ENCODE data around the gene RNASEH2A.
"Not testable (repeated sequence)": the region's sequence is repeated elsewhere in the genome, so short reads cannot be mapped to it uniquely, and the experiment has no call there.

Gene RNASEH2A

DNA sequence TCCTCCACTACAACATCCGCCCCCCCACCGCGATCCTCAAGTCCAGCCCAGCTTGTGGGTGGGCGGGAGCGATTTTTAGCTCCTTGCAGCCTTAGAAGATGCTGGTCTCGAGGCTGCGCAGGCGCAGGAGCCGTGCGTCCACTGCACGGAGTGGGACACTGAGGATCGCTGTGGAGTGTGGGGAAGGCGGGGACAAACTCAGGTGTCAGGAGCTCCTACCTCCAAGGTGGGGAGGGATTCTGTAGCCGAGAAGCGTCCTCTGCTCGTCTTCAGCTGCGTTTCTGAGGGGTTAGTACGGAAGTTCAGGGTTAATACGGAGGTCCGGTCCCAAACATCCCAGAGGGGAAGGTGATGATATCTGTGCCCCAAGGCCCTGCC lies 28.2 kb downstream of the RNASEH2A start, which contains the start of gene RTBDN:
RTBDN (minus strand) TSS at position 14 of the 378 bp plus-strand sequence. CDS start 4,600 bp downstream, outside the sequence.
- DNase-seq (ENCODE audit: low read depth): no peak

DNA sequence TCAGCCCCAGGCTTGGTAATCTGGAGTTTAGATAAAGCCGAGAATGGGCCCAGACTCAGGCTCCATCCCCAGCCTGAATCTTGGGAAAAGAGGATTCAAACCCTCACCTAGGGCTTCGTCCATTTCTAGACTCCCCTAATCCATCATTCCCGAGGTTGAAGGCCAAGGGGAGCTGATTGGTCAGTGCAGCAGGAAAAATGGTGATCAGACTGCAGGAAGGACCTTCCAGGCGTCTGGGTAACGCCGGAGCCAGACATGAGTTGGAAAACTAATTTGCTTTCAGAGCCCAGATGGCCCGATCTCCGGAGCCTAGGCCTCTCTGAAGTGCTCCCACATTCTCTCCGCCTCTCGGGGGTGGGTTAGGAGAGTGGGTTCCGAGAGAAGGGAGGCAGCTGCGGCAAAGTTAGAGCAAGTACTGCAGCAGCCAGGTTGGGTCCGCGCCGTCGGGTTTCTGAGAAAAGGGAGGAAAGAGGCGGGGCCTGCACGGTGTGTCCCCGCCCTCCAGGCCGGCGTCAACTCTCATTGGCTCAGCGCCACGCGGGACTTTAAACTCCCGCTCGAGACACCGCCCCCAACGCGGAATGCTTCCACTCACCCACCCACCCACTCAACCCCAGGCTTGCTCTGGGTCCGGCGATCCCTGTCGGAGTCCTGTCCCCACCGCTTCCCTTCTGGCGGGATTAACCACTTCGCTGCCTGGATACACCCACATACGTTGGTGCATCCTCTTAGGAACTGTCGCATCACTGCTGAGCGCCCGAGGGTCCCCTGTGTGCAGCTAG lies 28.8 kb downstream of the RNASEH2A start:
- no peak for DNase-seq (ENCODE audit: low read depth)

DNA sequence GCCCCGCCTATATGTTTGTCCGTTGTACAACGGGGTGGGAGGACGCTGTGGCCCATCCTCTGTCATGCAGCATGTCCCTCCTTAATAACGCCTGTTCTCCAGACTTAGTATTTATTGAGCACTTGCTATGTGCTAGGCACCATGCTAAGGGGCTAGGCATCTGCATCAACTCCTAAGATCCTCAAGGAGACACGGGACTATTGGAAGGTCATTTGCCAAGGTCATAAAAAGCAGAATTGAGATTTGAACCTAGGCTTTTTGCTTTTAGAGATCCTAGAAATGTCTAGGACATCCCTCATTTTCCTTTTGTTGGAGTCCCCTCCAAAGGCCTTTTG lies 30.1 kb downstream of the RNASEH2A start:
- DNase-seq (ENCODE audit: low read depth): no peak

DNA sequence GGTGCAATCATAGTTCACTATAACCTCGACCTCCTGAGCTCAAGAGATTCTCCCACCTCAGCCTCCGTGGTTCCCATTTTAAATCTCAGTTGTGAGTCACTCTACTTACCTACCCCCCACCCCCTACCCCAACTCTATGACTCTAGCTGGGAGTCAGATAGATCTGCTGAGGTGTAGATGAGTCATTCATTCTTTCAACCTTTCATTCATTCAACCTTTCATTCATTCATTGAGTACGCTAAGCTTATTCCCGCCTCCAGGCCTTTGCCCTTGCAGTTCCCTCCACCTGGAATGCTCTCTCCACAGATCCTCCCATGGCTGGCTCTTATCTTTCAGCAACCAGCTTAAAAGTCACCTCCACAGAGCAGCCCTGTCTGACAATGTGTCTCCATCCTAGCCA lies 30.8 kb downstream of the RNASEH2A start:
- DNase-seq (ENCODE audit: low read depth): no peak

DNA sequence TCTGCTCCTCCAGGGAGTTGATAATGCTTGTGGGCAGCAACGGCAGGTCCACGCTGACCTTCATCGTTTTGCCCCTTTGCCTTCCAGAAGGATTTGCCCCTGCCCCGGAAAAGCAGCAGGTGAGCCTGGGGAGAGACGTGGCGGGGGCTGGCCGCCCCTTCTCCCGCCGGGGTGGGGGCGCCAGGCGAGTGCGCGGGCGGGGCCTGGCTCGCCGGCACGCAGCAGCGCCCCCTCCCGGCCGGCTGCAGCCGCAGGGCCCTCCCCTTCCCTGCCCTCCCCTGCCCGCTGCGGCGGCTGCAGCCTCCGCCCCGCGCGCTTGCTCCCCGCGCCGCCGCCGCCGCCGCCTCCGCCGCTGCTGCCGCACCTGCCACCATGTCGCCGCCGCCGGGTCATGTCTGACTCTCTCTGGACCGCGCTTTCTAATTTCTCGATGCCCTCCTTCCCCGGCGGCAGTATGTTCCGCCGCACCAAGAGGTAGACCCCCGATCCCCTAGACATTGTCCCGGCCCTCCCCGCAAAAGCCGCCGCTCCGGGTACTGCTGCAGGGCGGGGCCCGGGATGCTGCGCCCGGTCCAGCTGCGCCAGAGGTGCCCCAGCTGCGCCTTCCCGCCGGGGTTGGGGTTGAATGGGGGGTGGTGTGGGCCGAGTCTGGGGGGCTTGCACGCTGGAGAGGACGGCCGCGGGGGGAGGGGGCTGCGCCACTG lies 31.9 kb downstream of the RNASEH2A start, which contains the start of gene MAST1:
MAST1 (plus strand) TSS at position 334 of the 704 bp plus-strand sequence; CDS start at position 392, 58 bp downstream.
- no peak for DNase-seq (ENCODE audit: low read depth)

DNA sequence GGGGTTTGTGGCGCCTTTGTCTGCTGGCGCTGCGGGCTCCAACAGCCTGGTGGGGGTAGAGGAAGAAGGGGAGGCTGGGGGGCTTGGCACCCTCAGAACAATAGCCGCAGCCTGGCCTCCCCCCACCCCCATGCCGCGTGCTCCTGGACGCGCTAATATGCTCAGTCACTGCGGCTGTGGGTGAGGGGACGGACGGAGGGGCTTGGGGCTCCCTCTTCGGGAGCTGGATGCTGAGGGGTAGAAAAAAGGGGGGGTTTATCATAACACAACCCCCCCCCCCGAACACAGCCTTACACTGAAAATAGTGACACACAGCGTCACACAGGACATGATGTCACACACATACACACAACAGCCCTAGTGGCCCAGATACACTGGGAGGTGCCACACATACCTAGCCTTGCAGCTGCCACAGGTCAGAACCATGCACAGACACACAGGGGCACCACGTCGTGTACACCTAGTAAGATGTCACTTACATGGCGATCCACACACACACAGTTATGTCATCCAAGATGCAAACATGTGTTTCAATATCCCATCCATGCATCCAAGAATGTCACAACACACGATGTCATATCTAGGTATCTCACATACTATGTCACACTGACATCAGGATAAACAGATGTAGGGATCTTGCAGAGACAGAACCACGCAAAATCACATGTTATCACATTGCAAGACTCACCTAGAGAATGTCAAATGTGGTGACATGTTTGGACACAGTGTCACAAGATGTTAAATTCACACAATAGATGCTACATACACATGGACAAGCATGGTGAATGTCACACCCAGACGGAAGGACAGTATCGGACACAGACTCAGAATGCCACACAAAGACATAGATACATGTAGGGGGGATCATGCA lies 32.7 kb downstream of the RNASEH2A start:
- DNase-seq (ENCODE audit: low read depth): no peak

DNA sequence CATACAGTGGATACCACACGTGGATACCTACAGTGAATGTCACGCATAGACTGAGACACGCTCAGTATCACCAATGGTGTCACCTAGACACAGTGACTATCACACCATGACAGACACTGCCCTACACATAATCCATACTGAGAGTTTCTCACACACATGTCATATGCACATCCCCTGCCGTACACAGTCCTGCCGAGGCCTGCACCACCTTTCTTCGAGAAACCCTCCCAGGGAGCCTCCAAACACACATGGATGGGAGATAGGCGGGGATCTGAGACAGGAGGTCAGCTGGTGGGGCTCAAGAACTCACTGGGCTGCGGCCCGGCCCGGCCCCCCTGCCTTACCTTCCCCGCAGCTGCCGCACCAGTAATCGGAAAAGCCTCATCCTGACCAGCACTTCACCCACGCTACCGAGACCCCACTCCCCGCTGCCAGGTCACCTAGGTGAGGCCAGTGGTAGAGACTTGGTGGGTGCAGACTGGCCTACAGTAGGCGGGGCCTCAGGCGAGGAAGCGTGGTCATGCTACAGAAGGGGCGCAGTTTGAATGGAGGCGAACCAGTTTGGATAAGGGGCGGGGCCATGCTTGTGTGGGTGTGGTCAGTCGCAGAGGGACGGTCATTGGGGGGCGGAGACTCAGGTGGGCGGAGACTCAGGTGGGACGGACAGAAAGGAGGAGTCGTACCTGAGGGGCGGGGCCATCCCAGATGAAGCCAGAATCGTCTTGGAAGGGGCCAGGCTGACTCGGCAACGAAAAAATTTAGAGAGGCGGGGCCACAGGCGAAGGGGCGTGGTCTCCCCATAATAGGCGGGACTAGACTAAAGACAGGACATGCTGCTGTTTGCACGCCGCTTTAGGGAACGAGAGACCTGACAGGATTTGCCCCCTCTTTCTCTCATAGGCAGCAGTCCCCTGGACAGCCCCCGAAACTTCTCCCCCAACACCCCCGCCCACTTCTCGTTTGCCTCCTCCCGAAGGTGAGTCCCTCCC lies 34.0 kb downstream of the RNASEH2A start:
- no peak for DNase-seq (ENCODE audit: low read depth)

DNA sequence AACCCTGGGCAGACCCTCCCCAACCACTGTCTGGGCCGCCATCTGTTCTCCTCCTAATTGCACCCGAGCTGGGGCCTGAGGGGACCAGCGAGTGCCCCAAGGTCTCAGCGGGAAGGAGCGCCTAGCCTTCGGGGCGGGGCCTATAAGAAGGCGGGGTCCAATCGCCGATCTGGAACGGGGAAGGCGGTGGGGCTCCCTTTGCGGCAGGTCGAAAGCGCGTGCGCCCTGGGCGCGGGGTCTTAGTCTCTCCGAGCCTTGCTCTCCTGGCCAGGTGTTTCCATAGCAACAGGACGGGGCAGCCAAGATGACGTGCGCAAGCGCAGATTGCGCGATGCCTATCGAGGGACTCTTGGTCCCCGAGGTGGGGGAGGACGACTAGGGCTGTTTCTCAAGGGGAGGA lies 34.7 kb downstream of the RNASEH2A start:
- DNase-seq (ENCODE audit: low read depth): no peak

DNA sequence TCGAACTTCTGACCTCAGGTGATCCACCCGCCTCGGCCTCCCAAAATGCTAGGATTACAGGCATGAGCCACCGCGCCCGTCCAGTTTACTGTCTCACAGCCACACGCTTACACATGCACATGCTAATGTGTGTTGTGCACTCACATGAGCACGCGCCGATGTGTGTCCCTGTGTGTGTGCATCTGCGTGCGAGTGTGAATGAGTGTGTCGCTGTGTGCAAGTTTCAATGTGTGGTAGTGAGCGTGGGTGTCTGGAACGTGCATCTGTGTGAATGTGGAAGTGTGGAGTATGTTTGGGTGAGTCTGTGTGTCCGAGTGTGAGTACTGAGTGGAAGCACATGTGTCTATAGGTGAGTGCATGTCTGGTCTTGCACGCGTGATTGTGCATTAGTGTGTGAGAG lies 36.1 kb downstream of the RNASEH2A start:
- no peak for DNase-seq (ENCODE audit: low read depth)

DNA sequence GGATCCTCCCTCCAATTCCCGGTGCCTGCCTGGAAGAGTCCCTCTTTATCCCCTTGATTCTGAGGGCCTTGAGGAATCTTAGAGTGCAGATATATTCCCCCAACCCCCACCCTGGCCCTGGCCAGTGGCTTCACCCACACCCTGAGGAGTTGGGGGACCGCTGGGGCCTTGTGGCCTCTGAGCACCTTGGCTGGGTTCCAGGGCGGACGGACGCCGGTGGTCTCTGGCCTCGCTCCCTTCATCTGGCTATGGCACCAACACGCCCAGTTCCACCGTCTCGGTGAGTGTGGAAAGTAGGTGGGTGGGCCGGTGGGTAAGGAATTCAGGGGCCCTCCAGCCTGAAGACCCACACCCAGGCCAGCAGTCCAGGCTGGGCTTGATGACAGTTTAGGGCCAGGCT lies 36.9 kb downstream of the RNASEH2A start:
- no peak for DNase-seq (ENCODE audit: low read depth)

DNA sequence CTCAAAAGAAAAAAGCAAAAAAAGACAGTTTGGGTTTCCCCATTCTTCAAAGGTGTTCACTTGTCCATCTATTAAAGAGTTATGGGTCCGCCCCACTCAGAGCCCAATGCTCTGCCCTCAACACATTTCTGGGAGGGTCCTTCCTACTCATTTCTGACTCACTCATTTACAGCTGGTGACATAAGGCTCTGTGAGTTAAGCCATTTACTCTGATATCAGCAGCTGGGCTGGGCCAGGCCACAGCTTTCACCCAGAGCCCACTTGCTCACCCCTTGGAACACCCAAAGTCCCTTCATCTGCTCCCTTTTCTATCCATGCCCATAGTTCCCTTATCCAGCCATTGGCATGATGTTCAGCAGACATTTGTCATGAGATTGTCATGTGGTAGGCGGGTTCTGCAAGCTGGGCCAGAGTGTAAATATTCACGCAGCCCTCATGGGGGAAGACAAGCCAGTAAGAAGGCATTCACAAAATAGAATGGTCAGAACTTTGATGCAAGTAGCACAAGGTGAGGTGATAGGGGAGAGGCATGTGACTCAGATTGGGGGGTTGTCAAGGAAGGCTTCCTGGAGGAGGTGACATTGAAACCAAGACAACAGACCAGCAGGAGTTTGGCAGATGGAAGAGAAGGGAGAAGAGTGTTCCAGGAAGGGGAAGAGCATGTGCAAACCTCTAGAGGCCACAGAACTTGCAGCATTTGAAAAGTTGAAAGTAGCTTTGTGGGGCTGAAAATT lies 37.8 kb downstream of the RNASEH2A start:
- DNase-seq (ENCODE audit: low read depth): no peak

DNA sequence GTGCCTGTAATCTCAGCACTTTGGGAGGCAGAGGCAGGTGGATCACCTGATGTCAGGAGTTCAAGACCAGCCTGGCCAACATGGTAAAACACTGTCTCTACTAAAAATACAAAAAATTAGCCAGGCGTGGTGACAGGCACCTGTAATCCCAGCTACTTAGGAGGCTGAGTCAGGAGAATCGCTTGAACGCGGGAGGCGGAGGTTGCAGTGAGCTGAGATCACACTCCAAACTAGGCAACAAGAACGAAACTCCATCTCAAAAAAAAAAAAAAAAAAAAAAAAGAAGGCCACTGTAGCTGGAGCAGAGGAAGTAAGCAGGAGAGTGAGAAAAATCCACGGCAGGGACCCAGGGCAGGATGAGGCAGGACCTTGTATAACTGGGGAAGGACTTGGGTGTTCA lies 40.2 kb downstream of the RNASEH2A start:
- not testable (repeated sequence) for DNase-seq (ENCODE audit: low read depth)

DNA sequence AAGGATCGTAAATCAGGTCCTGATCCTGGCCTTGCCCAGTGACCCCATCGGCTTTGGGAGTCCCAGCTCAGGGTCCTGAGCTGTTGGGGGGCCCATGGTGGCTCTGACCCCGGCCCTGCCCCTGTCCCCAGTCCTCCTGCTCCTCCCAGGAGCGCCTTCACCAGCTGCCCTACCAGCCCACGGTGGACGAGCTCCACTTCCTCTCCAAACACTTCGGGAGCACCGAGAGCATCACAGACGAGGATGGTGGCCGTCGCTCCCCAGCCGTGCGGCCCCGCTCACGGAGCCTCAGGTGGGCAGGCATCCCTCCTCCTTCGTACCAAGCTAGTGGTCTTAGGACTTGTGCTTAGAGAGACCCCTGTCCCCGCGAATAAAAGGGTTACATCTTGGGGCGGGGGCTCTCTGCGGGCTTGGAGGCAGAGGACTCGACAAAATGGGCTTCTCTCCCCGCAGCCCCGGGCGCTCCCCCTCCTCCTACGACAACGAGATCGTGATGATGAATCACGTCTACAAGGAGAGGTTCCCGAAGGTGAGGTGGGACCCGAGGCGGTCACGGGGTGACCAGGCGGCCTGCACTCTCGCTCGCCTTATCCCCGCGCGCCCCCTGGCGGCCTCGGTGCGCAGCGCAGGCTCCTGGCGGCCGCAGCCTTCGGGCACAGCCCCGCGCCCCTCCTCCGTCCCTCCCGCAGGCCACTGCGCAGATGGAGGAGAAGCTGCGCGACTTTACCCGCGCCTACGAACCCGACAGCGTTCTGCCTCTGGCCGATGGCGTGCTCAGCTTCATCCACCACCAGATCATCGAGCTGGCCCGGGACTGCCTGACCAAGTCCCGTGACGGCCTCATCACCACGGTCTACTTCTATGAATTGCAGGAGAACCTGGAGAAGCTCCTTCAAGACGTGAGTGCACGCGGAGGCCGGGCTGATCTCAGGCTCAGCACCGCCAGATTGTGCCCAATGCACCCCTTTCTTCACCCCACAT lies 41.1 kb downstream of the RNASEH2A start:
- DNase-seq (ENCODE audit: low read depth): peak; percentile 51

DNA sequence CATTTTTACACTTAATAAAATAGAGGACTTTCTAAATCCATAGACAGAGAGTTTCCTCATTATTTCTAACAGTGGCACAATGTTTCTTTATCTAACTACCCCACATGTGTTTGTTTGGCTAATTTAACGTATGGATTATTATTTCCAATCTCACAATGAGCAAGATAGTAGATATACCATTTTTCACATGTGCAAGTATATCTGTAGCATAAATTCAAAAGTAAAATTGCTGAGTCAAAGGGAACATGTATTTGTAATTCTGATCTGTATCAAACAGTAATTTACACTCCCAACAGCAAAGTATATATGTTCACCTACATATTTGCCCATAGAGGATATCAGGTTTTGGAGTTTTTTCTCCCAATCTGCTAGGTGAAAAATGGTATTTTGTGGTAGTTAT lies 50.3 kb downstream of the RNASEH2A start:
- DNase-seq (ENCODE audit: low read depth): no peak

DNA sequence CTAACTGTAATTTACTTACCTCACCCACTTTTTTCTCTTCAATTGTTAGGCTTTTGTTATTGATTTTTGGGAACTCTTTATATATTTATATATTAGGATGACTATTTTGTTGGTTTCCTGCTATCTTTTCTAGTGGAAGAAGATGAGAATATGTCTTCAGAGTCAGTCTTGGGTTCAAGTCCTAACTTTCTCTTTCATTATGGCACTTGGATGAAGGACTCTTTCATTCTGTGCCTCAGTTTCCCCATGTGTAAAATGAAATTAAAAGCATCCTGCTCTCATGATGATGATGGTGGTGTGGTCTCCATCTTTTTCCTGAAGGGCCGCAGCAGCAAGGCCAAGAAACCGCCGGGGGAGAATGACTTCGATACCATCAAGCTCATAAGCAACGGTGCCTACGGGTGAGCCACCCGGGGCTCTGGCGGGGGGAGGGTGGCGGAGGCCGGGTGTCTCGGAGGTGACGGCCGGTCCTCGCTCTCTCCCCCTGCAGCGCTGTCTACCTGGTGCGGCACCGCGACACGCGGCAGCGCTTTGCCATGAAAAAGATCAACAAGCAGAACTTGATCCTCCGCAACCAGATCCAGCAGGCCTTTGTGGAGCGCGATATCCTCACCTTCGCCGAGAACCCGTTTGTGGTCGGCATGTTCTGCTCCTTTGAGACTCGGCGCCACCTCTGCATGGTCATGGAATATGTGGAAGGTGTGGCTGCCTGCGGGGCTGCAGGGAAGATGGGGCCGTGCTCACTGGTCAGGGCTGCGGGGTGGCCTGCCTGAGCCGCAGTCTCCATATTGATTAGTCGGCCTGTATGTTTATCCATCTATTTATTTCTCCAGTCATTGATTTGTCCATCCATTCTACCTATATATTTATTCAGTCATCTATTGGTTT lies 51.9 kb downstream of the RNASEH2A start:
- DNase-seq (ENCODE audit: low read depth): no peak

DNA sequence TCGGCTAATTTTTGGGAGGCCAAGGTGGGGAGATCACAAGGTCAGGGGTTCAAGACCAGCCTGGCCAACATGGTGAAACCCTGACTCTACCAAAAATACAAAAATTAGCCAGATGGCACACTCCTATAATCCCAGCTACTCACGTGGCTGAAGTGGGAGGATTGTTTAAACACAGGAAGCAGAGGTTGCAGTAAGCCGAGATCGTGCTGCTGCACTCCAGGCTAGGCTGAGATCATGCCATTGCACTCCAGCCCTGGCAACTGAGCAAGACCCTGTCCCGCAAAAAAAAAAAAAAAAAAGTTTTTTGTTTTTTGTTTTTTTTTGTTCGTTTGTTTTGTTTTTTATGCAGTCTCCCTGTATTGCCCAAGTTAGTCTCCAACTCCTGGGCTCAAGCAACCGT lies 53.2 kb downstream of the RNASEH2A start:
- no peak for DNase-seq (ENCODE audit: low read depth)
